Measurements from ENCODE around the gene KLHL3. TPM values are rescaled to one million over a fixed set of nuclear protein-coding genes. Genes with fewer than 3 reads are reported as not detected.

The KLHL3 gene
- total and polyA plus RNA-seq, 7 experiments from 2014 or later = 4.6 to 47.3 (median 17.8) TPM

GRCh38 chr5:137714494-137714893 lies 21.4 kb downstream of the KLHL3 start:
- Mint-ChIP-seq H3K27me3 (no peaks in the 10 kb centered on the region), H3K4me3 (no peak overlapping the region), H3K27ac (peak overlapping the region in 1 of 9 donors; percentile 69), H3K9me3 (peaks cover 0 to 25% (median 8%) of the 10 kb centered on the region in 11 donors), H3K36me3 (peaks cover 27 to 76% (median 63%) of the 10 kb centered on the region in 5 donors), H3K4me1 (peaks cover 0 to 36% (median 12%) of the 10 kb centered on the region in 7 donors)
- ChIA-PET POLR2A (interaction anchor here (0.8 to 1.2 kb wide), 2 partner anchors 22 to 45 kb away, joined by 3 to 4 read pairs; no protein-coding TSS in a partner anchor), CTCF (no interaction called here)
- H3K36me3 ChIP-seq (ENCODE audit: control insufficient read depth in 2 of 3, insufficient read depth in 3 of 3, low read length in 3 of 3) = peaks cover 0 to 13% (median 3%) of the 10 kb centered on the region in 3 experiments
- ATAC-seq (no peak), DNase-seq (no peak)
- peaks cover 0 to 4% (median 0%) of the 10 kb centered on the region in 3 experiments for H3K9me3 ChIP-seq (ENCODE audit: control insufficient read depth in 2 of 3, low read length in 3 of 3)
- no peak overlapping the region for H3K27ac ChIP-seq (ENCODE audit: low read depth, low read length)
- no peaks in the 10 kb centered on the region for H3K4me1 ChIP-seq (ENCODE audit: control insufficient read depth in 2 of 2, insufficient read depth in 2 of 2, low read length in 2 of 2)
- H3K4me3 ChIP-seq (ENCODE audit: low read length) = no peak overlapping the region
- intact Hi-C loops (cut with micrococcal nuclease) = no loop called here
- no peaks in the 10 kb centered on the region for H3K27me3 ChIP-seq (ENCODE audit: control insufficient read depth in 2 of 2, insufficient read depth in 2 of 2, low read length in 2 of 2)

DNA sequence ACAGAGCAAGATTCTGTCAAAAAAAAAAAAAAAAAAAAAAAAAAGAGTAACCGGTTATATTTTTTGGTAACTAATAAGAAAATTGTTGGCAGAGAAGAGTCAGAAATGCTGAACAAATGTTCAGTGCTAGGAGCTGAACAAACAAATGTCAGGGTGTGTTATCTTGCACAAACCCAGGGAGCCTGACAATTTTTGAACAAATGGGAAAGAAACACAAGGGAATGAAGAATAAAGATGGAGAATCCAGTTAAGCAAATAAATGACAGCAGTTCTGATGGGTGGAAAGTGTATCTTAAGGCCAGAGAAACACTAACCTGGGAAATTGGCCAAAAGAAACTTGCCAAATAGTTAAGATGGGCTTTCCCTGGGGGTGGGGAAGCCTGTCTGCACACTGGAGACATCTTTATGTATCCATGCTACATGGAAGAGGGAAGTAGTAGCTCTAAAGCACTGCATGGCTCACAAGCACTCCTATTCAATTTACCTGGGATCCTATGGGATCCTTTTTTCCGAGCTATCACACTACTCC lies 23.7 kb downstream of the KLHL3 start:
- Mint-ChIP-seq H3K4me3 (no peak overlapping the region), H3K27ac (no peak overlapping the region), H3K4me1 (peaks cover 0 to 37% (median 14%) of the 10 kb centered on the region in 7 donors), H3K36me3 (peaks cover 23 to 80% (median 65%) of the 10 kb centered on the region in 5 donors), H3K9me3 (peaks cover 0 to 25% (median 8%) of the 10 kb centered on the region in 11 donors), H3K27me3 (no peaks in the 10 kb centered on the region)
- Histone ChIP-seq H3K27me3 (ENCODE audit: control insufficient read depth in 2 of 2, insufficient read depth in 2 of 2, low read length in 2 of 2) (no peaks in the 10 kb centered on the region), H3K9me3 (ENCODE audit: control insufficient read depth in 2 of 3, low read length in 3 of 3) (peaks cover 0 to 4% (median 0%) of the 10 kb centered on the region in 3 experiments), H3K27ac (ENCODE audit: low read depth, low read length) (no peak overlapping the region), H3K36me3 (ENCODE audit: control insufficient read depth in 2 of 3, insufficient read depth in 3 of 3, low read length in 3 of 3) (peaks cover 0 to 32% (median 0%) of the 10 kb centered on the region in 3 experiments), H3K4me1 (ENCODE audit: control insufficient read depth in 2 of 2, insufficient read depth in 2 of 2, low read length in 2 of 2) (no peaks in the 10 kb centered on the region), H3K4me3 (ENCODE audit: low read length) (no peak overlapping the region)
- POLR2A ChIA-PET = interaction anchor here (0.9 kb wide), 1 partner anchor 43 kb away, joined by 4 read pairs; no protein-coding TSS in a partner anchor
- CTCF ChIA-PET = interaction anchor here (0.7 to 1.6 kb wide), 3 partner anchors 15 to 355 kb away, joined by 3 to 5 read pairs (median 4); no protein-coding TSS in a partner anchor
- intact Hi-C loops (cut with micrococcal nuclease) = no loop called here
- ATAC-seq (no peak), DNase-seq (no peak)

- Histone ChIP-seq H3K27me3 (ENCODE audit: control insufficient read depth in 2 of 2, insufficient read depth in 2 of 2, low read length in 2 of 2) (no peaks in the 10 kb centered on the region), H3K4me3 (ENCODE audit: low read length) (no peak overlapping the region), H3K9me3 (ENCODE audit: control insufficient read depth in 2 of 3, low read length in 3 of 3) (peaks cover 0 to 4% (median 0%) of the 10 kb centered on the region in 3 experiments), H3K27ac (ENCODE audit: low read depth, low read length) (no peak overlapping the region), H3K36me3 (ENCODE audit: control insufficient read depth in 2 of 3, insufficient read depth in 3 of 3, low read length in 3 of 3) (peaks cover 0 to 32% (median 0%) of the 10 kb centered on the region in 3 experiments), H3K4me1 (ENCODE audit: control insufficient read depth in 2 of 2, insufficient read depth in 2 of 2, low read length in 2 of 2) (no peaks in the 10 kb centered on the region)
- POLR2A ChIA-PET = interaction anchor here (1.0 kb wide), 1 partner anchor 12 kb away, joined by 4 read pairs; no protein-coding TSS in a partner anchor
- Mint-ChIP-seq H3K4me3 (no peak overlapping the region), H3K27ac (no peak overlapping the region), H3K36me3 (peaks cover 24 to 81% (median 68%) of the 10 kb centered on the region in 5 donors), H3K4me1 (peaks cover 0 to 34% (median 19%) of the 10 kb centered on the region in 7 donors), H3K9me3 (peaks cover 0 to 21% (median 8%) of the 10 kb centered on the region in 11 donors), H3K27me3 (no peaks in the 10 kb centered on the region)
- CTCF ChIA-PET = interaction anchor here (1.2 kb wide), 1 partner anchor 12 kb away, joined by 3 read pairs; no protein-coding TSS in a partner anchor
- intact Hi-C loops (cut with micrococcal nuclease) = no loop called here
- ATAC-seq (no peak), DNase-seq (no peak)
Observed at GRCh38 chr5:137710086-137710485, 25.8 kb downstream of the KLHL3 start.

DNA sequence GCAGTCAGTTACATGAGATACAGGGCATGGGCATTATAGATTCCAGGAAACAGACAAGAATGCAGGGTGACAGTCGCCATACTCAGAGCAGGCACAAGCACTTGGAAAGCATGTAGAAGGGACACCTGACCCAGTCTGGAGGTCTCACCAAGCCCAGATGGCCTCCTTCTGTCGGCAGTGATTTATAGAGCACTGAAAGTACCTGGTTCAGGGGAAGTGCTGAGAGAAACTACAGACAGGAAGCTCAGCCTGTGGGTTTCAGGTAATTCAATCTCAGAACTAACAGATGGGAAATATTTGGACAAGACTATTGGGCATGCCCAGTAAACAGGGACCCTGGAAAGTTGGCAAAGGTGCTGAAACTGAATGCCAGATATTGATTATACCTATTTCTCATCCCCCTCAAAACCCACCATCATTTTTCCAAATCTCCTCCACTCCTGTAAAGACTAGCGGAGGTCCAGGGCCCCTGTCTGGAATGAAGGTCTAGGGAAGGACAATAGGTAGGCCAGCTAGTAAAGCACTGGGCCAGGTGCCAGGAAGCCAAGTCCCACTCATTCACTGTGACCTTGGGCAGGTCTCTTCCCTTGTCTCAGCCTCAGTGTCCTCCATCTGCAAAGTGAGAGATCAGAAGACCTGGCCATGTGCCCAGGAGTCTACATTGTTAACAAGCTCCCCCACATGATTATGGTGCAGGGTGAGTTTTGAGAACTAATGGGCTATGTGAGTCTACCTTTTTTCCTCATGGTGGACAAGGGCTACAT lies 26.9 kb downstream of the KLHL3 start:
- H3K4me3 Mint-ChIP-seq = peak overlapping the region in 1 of 10 donors; percentile 12
- Histone ChIP-seq H3K27ac (ENCODE audit: low read depth, low read length) (no peak overlapping the region), H3K9me3 (ENCODE audit: control insufficient read depth in 2 of 3, low read length in 3 of 3) (peaks cover 0 to 1% (median 0%) of the 10 kb centered on the region in 3 experiments), H3K4me3 (ENCODE audit: low read length) (no peak overlapping the region), H3K27me3 (ENCODE audit: control insufficient read depth in 2 of 2, insufficient read depth in 2 of 2, low read length in 2 of 2) (no peaks in the 10 kb centered on the region), H3K4me1 (ENCODE audit: control insufficient read depth in 2 of 2, insufficient read depth in 2 of 2, low read length in 2 of 2) (no peaks in the 10 kb centered on the region), H3K36me3 (ENCODE audit: control insufficient read depth in 2 of 3, insufficient read depth in 3 of 3, low read length in 3 of 3) (peaks cover 0 to 26% (median 0%) of the 10 kb centered on the region in 3 experiments)
- no peak for DNase-seq
- H3K36me3 Mint-ChIP-seq = peaks cover 18 to 77% (median 66%) of the 10 kb centered on the region in 5 donors
- ChIA-PET CTCF (interaction anchor here (1.4 kb wide), 1 partner anchor 27 kb away, joined by 3 read pairs; no protein-coding TSS in a partner anchor), POLR2A (no interaction called here)
- peaks cover 0 to 13% (median 3%) of the 10 kb centered on the region in 11 donors for H3K9me3 Mint-ChIP-seq
- no peak for ATAC-seq
- peaks cover 0 to 30% (median 19%) of the 10 kb centered on the region in 7 donors for H3K4me1 Mint-ChIP-seq
- no peaks in the 10 kb centered on the region for H3K27me3 Mint-ChIP-seq
- intact Hi-C loops (cut with micrococcal nuclease) = no loop called here
- H3K27ac Mint-ChIP-seq = peak overlapping the region in 2 of 9 donors; percentile 34 to 78

DNA sequence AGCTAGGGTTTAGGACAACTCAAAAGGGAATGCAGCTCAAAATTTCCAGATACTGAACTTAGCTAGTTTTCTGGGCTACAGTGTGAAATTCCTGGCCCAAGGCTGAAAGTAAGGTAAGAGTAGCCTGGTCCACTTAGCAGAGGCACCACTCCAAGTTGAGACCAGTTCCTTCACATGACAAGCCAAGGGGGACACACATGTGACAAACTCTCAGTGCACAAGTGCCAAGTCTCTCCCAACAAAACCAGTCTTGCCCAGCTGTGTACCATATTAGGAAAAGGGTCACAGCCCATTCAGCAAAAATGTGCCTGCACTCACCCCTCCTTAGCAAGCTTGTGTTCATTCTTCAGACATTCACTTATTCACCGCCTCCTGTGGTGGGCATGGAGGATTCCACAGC lies 27.8 kb downstream of the KLHL3 start:
- Histone ChIP-seq H3K9me3 (ENCODE audit: control insufficient read depth in 2 of 3, low read length in 3 of 3) (no peaks in the 10 kb centered on the region), H3K4me1 (ENCODE audit: control insufficient read depth in 2 of 2, insufficient read depth in 2 of 2, low read length in 2 of 2) (no peaks in the 10 kb centered on the region), H3K4me3 (ENCODE audit: low read length) (no peak overlapping the region), H3K27me3 (ENCODE audit: control insufficient read depth in 2 of 2, insufficient read depth in 2 of 2, low read length in 2 of 2) (no peaks in the 10 kb centered on the region), H3K27ac (ENCODE audit: low read depth, low read length) (no peak overlapping the region), H3K36me3 (ENCODE audit: control insufficient read depth in 2 of 3, insufficient read depth in 3 of 3, low read length in 3 of 3) (peaks cover 0 to 24% (median 0%) of the 10 kb centered on the region in 3 experiments)
- ChIA-PET CTCF (interaction anchor here (1.4 kb wide), 1 partner anchor 28 kb away, joined by 3 read pairs; no protein-coding TSS in a partner anchor), POLR2A (no interaction called here)
- ATAC-seq = no peak
- intact Hi-C loops (cut with micrococcal nuclease) = no loop called here
- peaks cover 0 to 30% (median 19%) of the 10 kb centered on the region in 7 donors for H3K4me1 Mint-ChIP-seq
- peaks cover 18 to 77% (median 68%) of the 10 kb centered on the region in 5 donors for H3K36me3 Mint-ChIP-seq
- no peak for DNase-seq
- H3K27me3 Mint-ChIP-seq = no peaks in the 10 kb centered on the region
- no peak overlapping the region for H3K4me3 Mint-ChIP-seq
- H3K27ac Mint-ChIP-seq = peak overlapping the region in 3 of 9 donors; percentile 13 to 78 (median 34)
- H3K9me3 Mint-ChIP-seq = peaks cover 0 to 4% (median 2%) of the 10 kb centered on the region in 11 donors

DNA sequence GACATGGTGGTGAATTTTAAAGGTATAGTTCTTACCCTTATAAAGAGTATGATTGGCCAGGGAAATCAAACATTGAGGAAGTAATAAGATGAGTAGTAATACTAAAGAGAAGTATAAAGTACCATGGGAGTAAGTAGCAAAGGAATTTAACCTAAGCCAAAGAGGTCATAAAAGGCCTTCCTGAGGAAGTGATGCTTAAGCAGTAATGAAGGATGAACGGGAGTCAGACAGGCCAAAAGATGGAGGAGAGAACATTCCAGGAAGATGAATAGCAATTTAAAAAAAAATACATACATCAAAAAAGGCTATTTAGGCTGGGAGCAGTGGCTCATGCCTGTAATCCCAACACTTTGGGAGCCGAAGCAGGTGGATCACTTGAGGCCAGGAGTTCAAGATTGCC lies 29.0 kb downstream of the KLHL3 start:
- no peaks in the 10 kb centered on the region for H3K27me3 ChIP-seq (ENCODE audit: control insufficient read depth in 2 of 2, insufficient read depth in 2 of 2, low read length in 2 of 2)
- Mint-ChIP-seq H3K4me3 (no peak overlapping the region), H3K27ac (no peak overlapping the region), H3K4me1 (peaks cover 0 to 35% (median 22%) of the 10 kb centered on the region in 7 donors), H3K36me3 (peaks cover 23 to 77% (median 65%) of the 10 kb centered on the region in 5 donors), H3K9me3 (peaks cover 0 to 3% (median 0%) of the 10 kb centered on the region in 11 donors), H3K27me3 (no peaks in the 10 kb centered on the region)
- no peaks in the 10 kb centered on the region for H3K9me3 ChIP-seq (ENCODE audit: control insufficient read depth in 2 of 3, low read length in 3 of 3)
- peaks cover 0 to 24% (median 0%) of the 10 kb centered on the region in 3 experiments for H3K36me3 ChIP-seq (ENCODE audit: control insufficient read depth in 2 of 3, insufficient read depth in 3 of 3, low read length in 3 of 3)
- intact Hi-C loops (cut with micrococcal nuclease) = no loop called here
- no peak overlapping the region for H3K27ac ChIP-seq (ENCODE audit: low read depth, low read length)
- ATAC-seq (no peak), DNase-seq (no peak)
- H3K4me1 ChIP-seq (ENCODE audit: control insufficient read depth in 2 of 2, insufficient read depth in 2 of 2, low read length in 2 of 2) = no peaks in the 10 kb centered on the region
- CTCF ChIA-PET = no interaction called here
- POLR2A ChIA-PET = interaction anchor here (0.8 to 1.3 kb wide), 2 partner anchors 9 to 11 kb away, joined by 3 to 4 read pairs; no protein-coding TSS in a partner anchor
- no peak overlapping the region for H3K4me3 ChIP-seq (ENCODE audit: low read length)

Measured in naive thymus-derived CD4-positive, alpha-beta T cell (primary cell).